Prostate gland (tissue), 2 donors: ENCODE data around the gene CIART.

Source experiments
- CTCF ChIP-seq, 4 experiments: fragments of 200-600 bp in 2 of 4; fragments of 450-650 bp in 2 of 4; sonication (generic) in 2 of 4; IDR thresholded peaks; 1 replicate in 3 of 4; 2 replicates in 1 of 4; pipeline ENCODE4 v1.5.1; 2016 to 2019; ENCODE audit warnings: antibody characterized with exemption in 4 of 4, mild to moderate bottlenecking in 2 of 4, moderate library complexity in 2 of 4
- POLR2A ChIP-seq: fragments of 450-650 bp; IDR thresholded peaks from one replicate; pipeline ENCODE4 v1.6.1; 2016; ENCODE audit warnings: antibody characterized with exemption, mild to moderate bottlenecking

- TF ChIP-seq CTCF (IDR thresholded peaks at IDR 0.05) (no peak), POLR2A (no peak)
Observed at GRCh38 chr1:150309758-150310508, 27.6 kb downstream of the CIART start.
